AG04449 (cell line): ENCODE data around the gene KMT2E.
A peak's percentile ranks its signal among the peaks of the same experiment; 100 is the strongest.

ENCODE experiments used
- CTCF ChIA-PET: fragments of 350-600 bp; formaldehyde crosslinking; extraction: SDS; loops from one replicate; lab custom pipeline; 2021; ENCODE audit warnings: antibody characterized with exemption; lab: Yijun Ruan, JAX
- POLR2A ChIA-PET: fragments of 400-600, 350-600 bp; formaldehyde crosslinking; extraction: SDS; loops from one replicate; lab custom pipeline; 2020; ENCODE audit warnings: antibody characterized with exemption, inconsistent platforms; lab: Yijun Ruan, JAX
- DNase-seq: peaks from one replicate; pipeline ENCODE4 v3.0.0-alpha.2; 2010; ENCODE audit warnings: low read depth, low spot score
- H3K4me3 ChIP-seq: 2 replicates; pipeline ENCODE4 v1.5.1; 2011; ENCODE audit warnings: low read depth, mild to moderate bottlenecking, control low read depth, low read length
- TF ChIP-seq, protein P1 (sequence below): IDR thresholded peaks from one replicate; pipeline ENCODE4 v1.5.1; 2011; ENCODE audit warnings: mild to moderate bottlenecking, moderate library complexity, low read length, control low read depth, inconsistent platforms; ENCODE audit not compliant: insufficient read depth; ENCODE audit errors: missing control alignments

KMT2E gene

DNA sequence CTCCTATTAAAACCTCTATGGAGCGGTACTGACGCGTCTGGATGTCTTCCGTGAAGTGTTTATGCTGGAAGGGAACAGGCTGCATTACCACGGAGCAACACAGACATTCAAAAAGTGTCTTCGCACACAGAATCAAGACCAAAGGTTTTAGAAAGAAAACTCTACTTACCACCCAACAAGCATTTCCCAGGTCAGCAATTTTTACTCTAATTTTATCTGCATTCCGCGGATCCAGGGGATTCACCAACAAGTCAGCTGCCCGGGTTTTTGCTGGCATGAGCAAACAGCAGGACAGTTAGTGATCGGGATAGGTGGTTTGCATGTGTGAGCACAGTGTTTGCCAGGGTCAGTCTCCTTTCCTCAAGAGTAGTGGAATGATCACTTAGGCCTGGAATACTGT, 118.8 kb downstream of the KMT2E start:
- ChIA-PET POLR2A (no interaction called here), CTCF (no interaction called here)
- TF ChIP-seq, protein P1, sequence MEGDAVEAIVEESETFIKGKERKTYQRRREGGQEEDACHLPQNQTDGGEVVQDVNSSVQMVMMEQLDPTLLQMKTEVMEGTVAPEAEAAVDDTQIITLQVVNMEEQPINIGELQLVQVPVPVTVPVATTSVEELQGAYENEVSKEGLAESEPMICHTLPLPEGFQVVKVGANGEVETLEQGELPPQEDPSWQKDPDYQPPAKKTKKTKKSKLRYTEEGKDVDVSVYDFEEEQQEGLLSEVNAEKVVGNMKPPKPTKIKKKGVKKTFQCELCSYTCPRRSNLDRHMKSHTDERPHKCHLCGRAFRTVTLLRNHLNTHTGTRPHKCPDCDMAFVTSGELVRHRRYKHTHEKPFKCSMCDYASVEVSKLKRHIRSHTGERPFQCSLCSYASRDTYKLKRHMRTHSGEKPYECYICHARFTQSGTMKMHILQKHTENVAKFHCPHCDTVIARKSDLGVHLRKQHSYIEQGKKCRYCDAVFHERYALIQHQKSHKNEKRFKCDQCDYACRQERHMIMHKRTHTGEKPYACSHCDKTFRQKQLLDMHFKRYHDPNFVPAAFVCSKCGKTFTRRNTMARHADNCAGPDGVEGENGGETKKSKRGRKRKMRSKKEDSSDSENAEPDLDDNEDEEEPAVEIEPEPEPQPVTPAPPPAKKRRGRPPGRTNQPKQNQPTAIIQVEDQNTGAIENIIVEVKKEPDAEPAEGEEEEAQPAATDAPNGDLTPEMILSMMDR: no peak
- no peak for DNase-seq
- H3K4me3 ChIP-seq: no peak overlapping the region

DNA sequence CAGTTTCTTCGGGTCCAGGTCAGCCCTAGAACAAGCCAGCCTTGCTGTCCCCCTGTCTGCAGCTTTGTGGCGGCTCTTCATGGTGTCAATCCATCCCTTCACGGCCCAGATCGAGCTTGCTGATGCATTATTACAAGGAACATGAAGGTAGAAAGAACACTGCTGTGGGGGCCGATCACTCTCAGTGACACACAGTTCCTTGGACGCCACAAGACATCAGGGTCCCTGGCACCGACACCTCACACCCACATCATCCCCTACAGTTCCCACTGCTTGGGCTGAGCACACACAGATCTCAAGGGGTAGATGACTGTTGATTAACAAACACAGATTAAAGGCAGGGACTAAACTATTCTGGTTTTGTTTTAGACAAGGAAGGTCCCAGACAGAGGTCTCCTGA, 119.4 kb downstream of the KMT2E start:
- POLR2A ChIA-PET: no interaction called here

DNA sequence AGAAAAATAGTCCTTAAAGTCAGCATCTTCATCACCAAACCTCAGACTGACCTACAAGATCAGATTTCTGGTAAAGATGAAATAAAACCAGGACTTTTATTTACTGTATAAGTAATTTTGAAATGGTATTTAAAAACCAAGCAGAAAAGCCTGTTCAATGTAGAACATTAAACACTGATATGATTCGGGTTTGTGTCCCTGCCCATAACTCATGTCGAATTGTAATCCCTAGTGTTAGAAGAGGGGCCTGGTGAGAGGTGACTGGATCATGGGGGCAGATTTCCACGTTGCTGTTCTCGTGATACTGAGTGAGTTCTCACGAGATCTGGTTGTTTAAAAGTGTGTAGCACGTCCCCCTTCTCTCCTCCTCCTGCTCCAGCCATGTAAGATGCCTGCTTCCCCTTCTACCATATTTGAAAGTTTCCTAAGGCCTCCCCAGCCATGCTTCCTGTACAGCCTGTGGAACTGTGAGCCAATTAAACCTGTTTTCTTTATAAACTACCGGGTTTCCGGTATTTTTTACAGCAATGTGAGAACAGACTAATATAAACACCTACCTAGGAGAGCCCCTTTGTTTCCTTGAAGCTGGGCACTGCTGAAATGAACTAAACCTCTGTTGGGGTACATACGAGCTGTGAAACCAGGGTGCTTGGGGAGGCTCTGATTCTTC, 120.1 kb downstream of the KMT2E start:
- ChIA-PET POLR2A (no interaction called here), CTCF (interaction anchor here (0.9 to 1.4 kb wide), 2 partner anchors 9 to 11 kb away, joined by 3 to 5 read pairs; no protein-coding TSS in a partner anchor)
- TF ChIP-seq, protein P1: no peak
- DNase-seq: no peak
- H3K4me3 ChIP-seq: no peak overlapping the region

More for the DNA sequence above, 119.4 kb downstream of the KMT2E start:
- no peak for DNase-seq
- CTCF ChIA-PET: no interaction called here
- no peak overlapping the region for H3K4me3 ChIP-seq
- TF ChIP-seq, protein P1: no peak

DNA sequence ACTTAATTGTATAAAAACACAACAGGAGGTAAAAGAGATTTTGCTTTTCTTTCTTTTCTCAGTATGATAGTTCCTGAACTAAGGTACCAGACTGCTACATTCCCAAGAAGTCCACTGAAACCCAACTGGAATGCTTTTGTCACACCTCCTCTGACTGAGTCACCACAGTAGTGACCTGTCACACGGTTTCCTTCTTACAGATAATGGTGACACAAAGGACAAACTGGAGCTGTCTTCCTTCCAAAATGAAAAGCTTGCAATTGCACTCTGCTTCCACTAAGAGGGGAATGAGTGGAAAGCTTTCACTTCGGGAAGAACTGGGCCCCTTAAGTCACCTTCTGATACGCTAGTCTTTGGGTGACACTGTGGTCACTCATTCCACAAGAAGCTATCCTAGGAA, 122.2 kb downstream of the KMT2E start:
- TF ChIP-seq, protein P1: peak; percentile 5
- ChIA-PET CTCF (interaction anchor here (0.8 to 1.8 kb wide), 3 partner anchors 8 to 26 kb away, joined by 3 to 5 read pairs (median 3); no protein-coding TSS in a partner anchor), POLR2A (no interaction called here)
- no peak overlapping the region for H3K4me3 ChIP-seq
- DNase-seq: no peak

DNA sequence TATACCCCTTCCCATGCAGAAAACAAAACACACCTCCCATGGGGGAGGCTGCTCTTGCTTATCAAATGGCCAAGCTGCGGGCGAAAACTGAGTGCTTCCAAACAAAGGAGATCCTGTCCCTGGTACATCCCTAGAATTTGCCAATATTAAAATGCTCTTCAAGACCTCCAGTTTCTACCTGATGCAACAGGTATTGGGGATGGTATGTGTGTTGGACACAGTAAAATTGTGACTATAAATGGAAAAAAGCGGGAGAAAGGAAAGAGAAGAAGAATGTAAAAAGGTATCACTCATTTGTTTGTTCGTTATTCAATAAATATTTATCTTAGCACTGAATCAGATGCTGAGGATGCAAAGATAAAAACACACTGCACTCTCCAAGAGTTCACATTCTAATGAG, 123.9 kb downstream of the KMT2E start:
- CTCF ChIA-PET: no interaction called here
- no peak overlapping the region for H3K4me3 ChIP-seq

DNA sequence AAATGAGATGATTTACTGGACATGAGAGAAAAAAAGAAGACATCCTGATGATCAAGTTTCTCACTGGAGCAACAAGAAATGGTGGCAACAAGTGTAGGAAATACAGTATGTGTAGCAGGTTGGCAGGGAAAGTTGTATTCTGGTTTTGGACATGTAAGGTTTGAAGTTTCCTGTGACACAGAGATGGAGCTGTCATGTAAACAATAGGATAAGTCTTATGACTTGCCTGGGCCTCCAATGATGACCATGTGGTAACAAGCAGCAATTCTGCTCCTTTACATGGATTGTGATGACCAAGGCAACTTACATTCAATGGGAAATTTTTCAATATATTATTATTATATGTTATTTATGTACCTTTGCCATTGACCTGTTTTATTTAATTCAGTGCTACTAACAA, 125.4 kb downstream of the KMT2E start:
- DNase-seq: no peak
- H3K4me3 ChIP-seq: no peak overlapping the region
- ChIA-PET CTCF (interaction anchor here (1.4 to 4.5 kb wide), 3 partner anchors 13 to 348 kb away, joined by 4 to 26 read pairs (median 13); no protein-coding TSS in a partner anchor), POLR2A (no interaction called here)
- TF ChIP-seq, protein P1: no peak

More for the DNA sequence above, 123.9 kb downstream of the KMT2E start:
- DNase-seq: no peak
- TF ChIP-seq, protein P1: no peak
- POLR2A ChIA-PET: no interaction called here
